MM.1S (cell line): ENCODE results near the gene POLD3.

Experiments
- DNase-seq: peaks from one replicate; pipeline ENCODE4 v3.0.0-alpha.2; 2015
- H2AFZ ChIP-seq: fragments of 300-600 bp; sonication (generic); 2 replicates; pipeline ENCODE4 v1.6.0; 2016; ENCODE audit warnings: antibody characterized with exemption, low read length
- H3F3A ChIP-seq: fragments of 300-600 bp; sonication (generic); 2 replicates; pipeline ENCODE4 v1.6.1; 2016; ENCODE audit warnings: mild to moderate bottlenecking, antibody characterized with exemption, low read length, moderate library complexity, mixed read lengths; ENCODE audit not compliant: insufficient read depth
- H3K27ac ChIP-seq: fragments of 300-600 bp; sonication (generic); 2 replicates; pipeline ENCODE4 v1.5.1; 2016; ENCODE audit warnings: mild to moderate bottlenecking, low read length
- H3K27me3 ChIP-seq: fragments of 300-600 bp; sonication (generic); replicated peaks from 2 replicates; pipeline ENCODE4 v1.6.0; 2016; ENCODE audit warnings: low read length; ENCODE audit not compliant: insufficient read depth
- H3K36me3 ChIP-seq: fragments of 300-600 bp; sonication (generic); replicated peaks from 2 replicates; pipeline ENCODE4 v1.6.1; 2016; ENCODE audit warnings: mild to moderate bottlenecking, low read length, mixed read lengths; ENCODE audit not compliant: insufficient read depth
- H3K4me1 ChIP-seq: fragments of 300-600 bp; sonication (generic); 2 replicates; pipeline ENCODE4 v1.6.1; 2016; ENCODE audit warnings: low read length, mixed read lengths
- H3K4me2 ChIP-seq: fragments of 300-600 bp; sonication (generic); 2 replicates; pipeline ENCODE4 v1.6.0; 2016; ENCODE audit warnings: low read depth, low read length
- H3K4me3 ChIP-seq: fragments of 300-600 bp; sonication (generic); 2 replicates; pipeline ENCODE4 v1.5.1; 2016; ENCODE audit warnings: low read length, mixed read lengths
- H3K79me2 ChIP-seq: fragments of 300-600 bp; sonication (generic); 2 replicates; pipeline ENCODE4 v1.6.1; 2016; ENCODE audit warnings: mixed run types, low read length, mixed read lengths
- H3K9ac ChIP-seq: fragments of 300-600 bp; sonication (generic); 2 replicates; pipeline ENCODE4 v1.6.1; 2016; ENCODE audit warnings: low read length, mixed read lengths
- H3K9me2 ChIP-seq: fragments of 300-600 bp; sonication (generic); replicated peaks from 2 replicates; pipeline ENCODE4 v1.6.1; 2016; ENCODE audit warnings: mild to moderate bottlenecking, low read length, mixed read lengths; ENCODE audit not compliant: insufficient read depth
- H3K9me3 ChIP-seq: fragments of 300-600 bp; sonication (generic); replicated peaks from 2 replicates; pipeline ENCODE4 v1.6.1; 2016; ENCODE audit warnings: mild to moderate bottlenecking, low read length, mixed read lengths; ENCODE audit not compliant: insufficient read depth
- H4K20me1 ChIP-seq: fragments of 300-600 bp; sonication (generic); 2 replicates; pipeline ENCODE4 v1.6.1; 2016; ENCODE audit warnings: mild to moderate bottlenecking, low read length, moderate library complexity, mixed read lengths; ENCODE audit not compliant: insufficient read depth
- EZH2 ChIP-seq: fragments of 300-600 bp; sonication (generic); optimal IDR thresholded peaks from 2 replicates; pipeline ENCODE3; 2017; ENCODE audit warnings: low read depth, mild to moderate bottlenecking, antibody characterized with exemption, low read length, mixed read lengths
- EZH2phosphoT487 ChIP-seq: fragments of 300-600 bp; sonication (generic); IDR thresholded peaks from 2 replicates; pipeline ENCODE4 v1.6.1; 2018; ENCODE audit warnings: antibody characterized with exemption, low read length
- TF ChIP-seq, protein P1 (sequence below): fragments of 300-600 bp; sonication (generic); IDR thresholded peaks from 2 replicates; pipeline ENCODE4 v1.5.1; 2016; ENCODE audit warnings: antibody characterized with exemption, low read length, mixed read lengths

The POLD3 gene

GRCh38 chr11:74633406-74634393, 41.3 kb downstream of the POLD3 start:
- no peaks in the 10 kb centered on the region for H3K4me1 ChIP-seq
- TF ChIP-seq EZH2 = no peak
- TF ChIP-seq EZH2phosphoT487 = no peak
- TF ChIP-seq, protein P1, sequence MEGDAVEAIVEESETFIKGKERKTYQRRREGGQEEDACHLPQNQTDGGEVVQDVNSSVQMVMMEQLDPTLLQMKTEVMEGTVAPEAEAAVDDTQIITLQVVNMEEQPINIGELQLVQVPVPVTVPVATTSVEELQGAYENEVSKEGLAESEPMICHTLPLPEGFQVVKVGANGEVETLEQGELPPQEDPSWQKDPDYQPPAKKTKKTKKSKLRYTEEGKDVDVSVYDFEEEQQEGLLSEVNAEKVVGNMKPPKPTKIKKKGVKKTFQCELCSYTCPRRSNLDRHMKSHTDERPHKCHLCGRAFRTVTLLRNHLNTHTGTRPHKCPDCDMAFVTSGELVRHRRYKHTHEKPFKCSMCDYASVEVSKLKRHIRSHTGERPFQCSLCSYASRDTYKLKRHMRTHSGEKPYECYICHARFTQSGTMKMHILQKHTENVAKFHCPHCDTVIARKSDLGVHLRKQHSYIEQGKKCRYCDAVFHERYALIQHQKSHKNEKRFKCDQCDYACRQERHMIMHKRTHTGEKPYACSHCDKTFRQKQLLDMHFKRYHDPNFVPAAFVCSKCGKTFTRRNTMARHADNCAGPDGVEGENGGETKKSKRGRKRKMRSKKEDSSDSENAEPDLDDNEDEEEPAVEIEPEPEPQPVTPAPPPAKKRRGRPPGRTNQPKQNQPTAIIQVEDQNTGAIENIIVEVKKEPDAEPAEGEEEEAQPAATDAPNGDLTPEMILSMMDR = no peak
- no peaks in the 10 kb centered on the region; the same call in 1 of the 2 replicates for H3K36me3 ChIP-seq
- H2AFZ ChIP-seq = no peak overlapping the region
- H3K9me2 ChIP-seq = no peaks in the 10 kb centered on the region
- no peaks in the 10 kb centered on the region for H3K79me2 ChIP-seq
- no peak for DNase-seq
- no peak overlapping the region for H3K9ac ChIP-seq
- no peaks in the 10 kb centered on the region for H3K27me3 ChIP-seq
- no peak overlapping the region for H3K4me3 ChIP-seq
- no peaks in the 10 kb centered on the region for H4K20me1 ChIP-seq
- H3F3A ChIP-seq = no peaks in the 10 kb centered on the region
- no peak overlapping the region for H3K27ac ChIP-seq
- H3K9me3 ChIP-seq = no peaks in the 10 kb centered on the region
- H3K4me2 ChIP-seq = no peak overlapping the region

GRCh38 chr11:74634537-74634936, 42.2 kb downstream of the POLD3 start:
- Histone ChIP-seq H2AFZ (no peak overlapping the region), H3K79me2 (no peaks in the 10 kb centered on the region), H3K9me3 (no peaks in the 10 kb centered on the region), H3K4me2 (no peak overlapping the region), H3K4me3 (no peak overlapping the region), H3K27ac (no peak overlapping the region), H3K9me2 (no peaks in the 10 kb centered on the region), H3K4me1 (no peaks in the 10 kb centered on the region), H4K20me1 (no peaks in the 10 kb centered on the region), H3F3A (no peaks in the 10 kb centered on the region), H3K27me3 (no peaks in the 10 kb centered on the region), H3K36me3 (no peaks in the 10 kb centered on the region; the same call in 1 of the 2 replicates), H3K9ac (no peak overlapping the region)
- no peak for DNase-seq
- TF ChIP-seq EZH2phosphoT487 (no peak), EZH2 (no peak)
- TF ChIP-seq, protein P1 = no peak

DNA sequence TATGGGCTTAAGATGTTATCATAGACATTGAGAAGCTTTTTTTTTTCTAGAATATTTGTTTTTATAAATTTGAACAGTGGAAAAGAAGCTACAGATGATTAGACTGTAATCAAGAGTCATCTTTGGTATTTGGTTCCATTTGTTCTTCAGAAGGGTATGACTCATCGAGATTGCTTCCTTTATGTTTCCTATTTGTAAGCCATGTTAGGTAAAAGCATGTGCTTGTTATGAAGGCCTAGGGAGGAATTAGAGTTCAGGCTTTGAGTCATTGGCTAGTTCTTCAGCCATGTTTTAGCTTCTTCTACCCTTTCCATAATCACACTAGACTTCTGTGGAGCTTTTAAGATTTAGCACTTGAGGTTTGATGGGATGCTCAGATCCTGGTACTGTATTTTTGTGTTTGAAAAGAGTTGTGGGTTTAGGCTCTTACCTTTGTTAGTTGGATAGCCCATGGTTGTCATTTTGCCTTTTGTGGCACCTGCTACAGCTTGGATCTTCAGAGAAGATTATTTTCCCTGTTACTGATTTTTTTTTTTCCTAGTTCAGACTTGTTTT, 44.3 kb downstream of the POLD3 start:
- Histone ChIP-seq H3K27ac (no peak overlapping the region), H3K36me3 (peaks cover 6% of the 10 kb centered on the region; the same call in 1 of the 2 replicates), H3K9ac (no peak overlapping the region)

More for the DNA sequence above, 44.3 kb downstream of the POLD3 start:
- Histone ChIP-seq H3K4me3 (no peak overlapping the region), H3K9me2 (no peaks in the 10 kb centered on the region), H2AFZ (no peak overlapping the region), H3K4me2 (no peak overlapping the region), H4K20me1 (no peaks in the 10 kb centered on the region), H3K79me2 (no peaks in the 10 kb centered on the region), H3K4me1 (no peaks in the 10 kb centered on the region), H3K9me3 (no peaks in the 10 kb centered on the region), H3F3A (no peaks in the 10 kb centered on the region), H3K27me3 (no peaks in the 10 kb centered on the region)
- DNase-seq = no peak
- TF ChIP-seq, protein P1 = no peak
- TF ChIP-seq EZH2 = no peak
- TF ChIP-seq EZH2phosphoT487 = no peak
